Gastroesophageal sphincter (tissue), 3 donors: ENCODE measurements around the gene ARX.

ENCODE experiments used
- POLR2A ChIP-seq, 2 donors: fragments of 450-650 bp; IDR thresholded peaks; one replicate each; pipeline ENCODE4 v1.6.1; 2017; ENCODE audit warnings: antibody characterized with exemption in 2 of 2, mild to moderate bottlenecking in 2 of 2, moderate library complexity in 1 of 2
- TF ChIP-seq, protein P1 (sequence below), 4 experiments: fragments of 200-600 bp in 2 of 4; fragments of 450-650 bp in 2 of 4; sonication (generic) in 1 of 4; IDR thresholded peaks; one replicate each; pipeline ENCODE4 v1.5.1; 2017 to 2019; ENCODE audit warnings: antibody characterized with exemption in 4 of 4, mild to moderate bottlenecking in 2 of 4, moderate library complexity in 2 of 4

DNA sequence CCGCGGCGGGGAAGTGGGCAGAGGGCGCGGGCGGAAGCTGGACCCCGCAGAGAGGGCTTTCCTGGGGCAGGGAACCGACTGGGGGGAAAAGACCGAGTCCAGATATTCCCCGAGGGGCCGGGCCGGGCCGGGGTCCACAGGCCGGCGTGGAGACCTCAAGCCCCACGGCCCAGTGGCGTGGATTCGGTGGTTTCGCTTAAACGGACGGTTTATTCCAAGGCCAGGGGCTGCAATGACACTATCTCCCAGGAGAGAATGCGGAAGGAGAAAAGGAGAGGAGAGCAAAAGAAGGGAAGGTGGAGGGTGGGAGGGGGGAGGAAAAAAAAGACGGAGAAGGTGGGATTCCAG, 10.8 kb downstream of the ARX start:
- TF ChIP-seq, protein P1, sequence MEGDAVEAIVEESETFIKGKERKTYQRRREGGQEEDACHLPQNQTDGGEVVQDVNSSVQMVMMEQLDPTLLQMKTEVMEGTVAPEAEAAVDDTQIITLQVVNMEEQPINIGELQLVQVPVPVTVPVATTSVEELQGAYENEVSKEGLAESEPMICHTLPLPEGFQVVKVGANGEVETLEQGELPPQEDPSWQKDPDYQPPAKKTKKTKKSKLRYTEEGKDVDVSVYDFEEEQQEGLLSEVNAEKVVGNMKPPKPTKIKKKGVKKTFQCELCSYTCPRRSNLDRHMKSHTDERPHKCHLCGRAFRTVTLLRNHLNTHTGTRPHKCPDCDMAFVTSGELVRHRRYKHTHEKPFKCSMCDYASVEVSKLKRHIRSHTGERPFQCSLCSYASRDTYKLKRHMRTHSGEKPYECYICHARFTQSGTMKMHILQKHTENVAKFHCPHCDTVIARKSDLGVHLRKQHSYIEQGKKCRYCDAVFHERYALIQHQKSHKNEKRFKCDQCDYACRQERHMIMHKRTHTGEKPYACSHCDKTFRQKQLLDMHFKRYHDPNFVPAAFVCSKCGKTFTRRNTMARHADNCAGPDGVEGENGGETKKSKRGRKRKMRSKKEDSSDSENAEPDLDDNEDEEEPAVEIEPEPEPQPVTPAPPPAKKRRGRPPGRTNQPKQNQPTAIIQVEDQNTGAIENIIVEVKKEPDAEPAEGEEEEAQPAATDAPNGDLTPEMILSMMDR (IDR thresholded peaks at IDR 0.05), result no peak
- TF ChIP-seq POLR2A (IDR thresholded peaks at IDR 0.05), result no peak
